Erythroblast (primary cell): ENCODE data around the gene GCK.

ENCODE experiments used
- DNase-seq, 2 experiments: peaks; one replicate each; lab custom pipeline; 2025; lab: John Stamatoyannopoulos, UW
- GATA1 ChIP-seq: IDR thresholded peaks from 2 replicates; pipeline ENCODE4 v1.6.1; 2011; ENCODE audit warnings: low read depth, mild to moderate bottlenecking, control low read depth, low read length, moderate library complexity
- POLR2A ChIP-seq: IDR thresholded peaks from 2 replicates; pipeline ENCODE4 v1.6.1; 2011; ENCODE audit warnings: mild to moderate bottlenecking, low read length

GCK gene

DNA sequence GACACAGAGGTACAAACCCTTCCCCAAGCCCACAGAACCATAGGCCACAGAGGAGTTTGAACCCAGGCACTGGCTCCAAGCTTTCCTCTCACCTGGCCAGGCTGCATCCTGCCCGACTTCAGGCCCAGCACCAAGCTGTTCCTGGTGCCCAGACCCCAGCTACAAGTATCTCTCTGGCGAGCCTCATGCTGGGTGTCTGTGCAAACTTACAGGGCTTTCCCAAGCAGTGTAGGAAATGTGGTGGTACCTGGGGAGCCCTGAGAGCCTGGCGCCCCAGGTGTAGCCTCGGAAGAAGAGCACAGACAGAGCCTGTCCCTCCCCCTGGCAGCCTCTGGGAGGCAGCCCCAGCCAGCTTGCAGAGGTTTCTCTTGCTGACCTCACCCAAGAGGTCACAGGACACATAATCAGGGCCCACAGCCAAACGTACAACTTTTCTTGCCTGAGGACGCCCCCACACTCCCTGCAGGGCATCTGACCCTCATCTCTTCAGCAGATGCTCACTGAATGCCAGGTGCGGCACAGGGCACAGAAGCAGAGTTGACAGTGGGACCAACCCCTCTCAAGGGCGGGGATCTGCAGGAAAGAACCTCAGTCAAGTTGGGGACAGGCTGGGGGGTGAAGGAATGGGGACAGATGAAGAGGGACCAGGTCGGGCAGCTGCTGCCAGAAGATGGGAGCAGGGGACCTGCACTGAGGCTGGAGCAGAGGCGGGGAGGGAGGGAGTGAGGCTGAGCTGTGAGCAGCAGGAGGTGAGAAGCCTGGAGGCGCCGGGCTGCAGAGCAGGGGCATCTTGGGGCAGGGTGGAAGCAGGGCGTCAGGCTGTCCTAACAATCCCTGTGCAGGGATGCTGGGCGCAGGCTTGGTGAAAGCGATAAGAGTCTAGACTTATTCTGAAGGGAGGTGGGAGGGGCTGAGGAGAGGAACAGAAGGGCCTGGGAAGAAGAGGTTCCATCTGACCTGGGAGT lies 31.8 kb downstream of the GCK start:
- DNase-seq, result no peak
- TF ChIP-seq POLR2A, result no peak
- no peak for TF ChIP-seq GATA1

DNA sequence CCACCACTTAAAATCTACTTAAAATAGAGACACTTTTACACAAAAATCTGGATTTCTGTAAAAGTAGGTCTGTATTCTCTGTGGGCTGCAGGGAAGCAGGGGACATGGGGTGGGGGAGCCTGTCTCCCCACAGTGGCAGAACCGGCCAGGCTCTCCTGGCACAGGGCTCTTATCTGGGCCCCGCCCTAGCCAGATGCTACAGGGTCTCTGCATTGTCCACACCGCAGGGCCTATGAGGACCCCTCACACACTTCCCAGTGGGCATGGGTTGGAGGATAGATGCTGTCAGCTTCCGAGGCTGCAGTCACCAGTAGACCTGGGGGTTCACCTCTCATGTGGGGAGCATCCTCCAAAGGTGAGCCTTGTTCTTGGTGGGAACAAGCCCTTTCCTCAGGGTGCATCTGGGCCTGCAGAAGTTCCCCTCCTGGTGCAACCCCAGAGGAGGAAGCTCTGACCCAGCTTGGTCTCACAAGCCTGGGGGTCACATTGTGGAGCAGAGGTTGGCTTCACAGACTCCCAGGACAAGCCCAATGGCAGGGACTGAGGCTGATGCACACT lies 32.7 kb downstream of the GCK start:
- DNase-seq, result no peak
- TF ChIP-seq GATA1, result no peak
- TF ChIP-seq POLR2A, result no peak

DNA sequence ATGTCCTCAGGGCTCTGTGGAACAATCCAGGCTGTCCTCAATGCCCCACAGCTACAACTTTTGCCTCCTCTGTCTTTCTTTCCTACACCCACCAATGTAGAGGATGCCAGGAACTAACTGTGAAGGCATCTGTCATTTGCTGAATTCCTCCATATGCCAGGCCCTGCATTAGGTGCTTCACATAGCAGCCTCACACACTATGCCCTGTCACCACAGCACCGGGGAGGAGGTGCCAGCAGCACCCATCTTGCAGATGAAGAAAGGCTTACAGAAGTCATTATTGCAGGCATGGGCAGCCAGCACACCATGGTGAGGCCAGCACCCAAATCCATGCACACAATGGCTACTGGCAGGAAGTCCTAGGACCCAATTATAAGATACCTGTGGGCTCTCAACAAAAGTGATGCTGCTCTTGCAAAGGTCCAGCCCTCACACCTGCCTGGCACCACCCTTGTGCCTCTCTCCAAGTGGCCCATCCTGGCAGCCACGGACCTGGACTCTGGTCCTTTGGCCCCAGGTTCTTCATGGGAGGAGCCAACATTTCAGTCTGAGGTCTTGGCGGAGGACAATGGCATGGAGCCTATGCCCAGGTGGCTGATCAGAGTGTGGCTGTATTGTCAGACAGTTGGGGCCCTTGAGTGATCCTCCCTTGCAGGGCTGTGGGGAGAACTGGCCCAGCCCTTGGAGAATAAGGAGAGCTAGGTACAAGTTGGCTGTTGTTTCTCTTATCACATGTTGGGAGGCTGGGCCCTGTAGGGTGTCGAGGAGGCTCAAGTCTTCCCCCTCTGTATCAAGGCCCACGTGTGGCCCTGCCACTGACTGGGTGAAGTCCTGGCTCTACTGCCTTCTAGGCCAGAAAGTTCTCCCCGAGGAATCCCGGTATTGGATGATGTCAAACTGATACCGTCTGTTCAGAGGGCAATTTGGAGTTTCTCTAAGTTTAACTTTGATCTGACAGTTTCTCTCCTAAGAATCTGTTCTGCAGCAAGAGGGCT lies 33.8 kb downstream of the GCK start:
- DNase-seq, result no peak
- TF ChIP-seq POLR2A (no peak), GATA1 (no peak)

- no peak for DNase-seq
- TF ChIP-seq POLR2A (no peak), GATA1 (no peak)
Measured at GRCh38 chr7:44154703-44155102, 34.5 kb downstream of the GCK start.

DNA sequence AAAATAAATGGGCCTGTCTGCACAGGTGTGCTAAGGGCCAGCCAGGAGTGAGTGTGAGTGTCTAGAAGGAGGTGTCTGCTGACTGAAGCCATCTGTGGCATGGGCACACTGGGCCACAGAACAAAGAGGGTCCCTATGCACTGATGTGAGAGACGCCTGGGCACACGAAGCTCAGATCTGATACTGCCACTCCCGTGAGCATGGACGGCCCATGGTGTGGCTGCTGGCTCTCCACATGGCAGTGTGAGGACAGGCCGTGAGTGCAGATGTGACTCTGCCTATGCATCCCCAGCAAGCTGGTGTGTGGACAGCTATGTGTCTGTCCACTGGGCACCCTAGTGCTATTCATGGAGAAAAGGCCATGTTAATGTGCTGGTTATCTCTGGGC lies 35.3 kb downstream of the GCK start:
- no peak for TF ChIP-seq GATA1
- no peak for TF ChIP-seq POLR2A
- no peak for DNase-seq

- TF ChIP-seq POLR2A (no peak), GATA1 (no peak)
- DNase-seq, result no peak
Measured at GRCh38 chr7:44152971-44153947, 36.0 kb downstream of the GCK start.

DNA sequence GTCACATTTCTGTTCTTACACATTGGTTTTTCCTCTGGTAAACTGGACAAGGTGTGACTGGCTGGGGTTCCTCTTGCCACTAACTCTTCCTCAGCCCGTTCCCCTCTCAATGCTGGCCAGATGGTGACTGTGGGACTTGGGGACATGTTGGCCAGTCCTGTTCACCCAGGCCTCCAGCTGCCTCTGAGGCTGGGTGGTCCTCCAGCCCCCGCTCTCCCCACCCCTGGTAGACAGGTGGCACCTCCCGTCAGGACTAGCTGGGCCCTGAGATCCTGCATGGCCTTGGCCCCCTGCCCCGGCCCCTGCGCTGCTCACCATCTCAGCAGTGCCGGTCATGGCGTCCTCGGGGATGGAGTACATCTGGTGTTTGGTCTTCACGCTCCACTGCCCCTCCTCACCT lies 37.3 kb downstream of the GCK start:
- no peak for DNase-seq
- TF ChIP-seq POLR2A (no peak), GATA1 (no peak)

DNA sequence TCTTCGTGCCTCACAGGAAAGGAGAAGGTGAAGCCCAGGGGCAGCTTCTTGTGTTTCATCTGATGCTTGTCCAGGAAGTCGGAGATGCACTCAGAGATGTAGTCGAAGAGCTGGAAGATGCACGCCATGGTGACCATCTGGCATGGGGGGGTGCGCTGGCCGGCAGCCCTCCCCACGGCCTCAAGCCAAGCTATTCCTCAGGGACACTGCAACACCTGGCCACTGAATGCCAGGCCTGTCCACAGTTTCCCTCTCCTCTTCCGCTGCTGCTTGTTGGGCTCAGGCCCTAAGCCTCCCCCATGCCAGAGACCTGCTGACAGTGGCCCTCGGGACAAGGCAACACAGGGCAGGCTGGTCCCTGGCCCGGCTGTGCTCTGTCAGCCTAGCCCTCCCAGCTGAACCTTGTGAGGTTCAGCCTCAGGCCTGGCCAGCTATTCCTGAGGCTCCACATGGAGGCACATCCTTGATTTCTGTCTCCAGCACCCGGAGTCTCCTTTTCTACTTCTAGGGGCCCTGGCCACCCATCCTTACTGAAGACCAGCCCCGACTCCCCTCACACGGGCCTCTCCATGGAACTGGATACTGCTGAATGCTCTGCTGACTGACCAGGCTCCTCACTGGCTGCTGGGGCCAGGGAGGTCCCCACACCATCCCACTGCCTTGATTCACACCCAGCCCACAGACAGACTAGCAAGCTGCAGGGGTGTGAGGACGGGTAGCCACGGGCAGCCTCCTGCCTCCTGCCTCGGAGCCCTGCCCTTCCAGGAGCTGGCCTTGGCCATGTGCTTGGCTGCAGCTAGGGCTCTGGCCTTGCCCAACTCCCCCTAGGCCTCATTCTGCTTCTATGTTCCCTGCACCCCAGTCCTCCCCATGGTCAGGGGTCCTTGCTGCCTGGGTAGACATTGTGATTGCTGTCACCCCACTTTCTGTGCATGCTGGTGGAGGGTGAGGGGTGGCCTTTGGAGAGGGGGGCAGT lies 38.0 kb downstream of the GCK start:
- DNase-seq, result no peak
- TF ChIP-seq POLR2A, result no peak
- no peak for TF ChIP-seq GATA1

DNA sequence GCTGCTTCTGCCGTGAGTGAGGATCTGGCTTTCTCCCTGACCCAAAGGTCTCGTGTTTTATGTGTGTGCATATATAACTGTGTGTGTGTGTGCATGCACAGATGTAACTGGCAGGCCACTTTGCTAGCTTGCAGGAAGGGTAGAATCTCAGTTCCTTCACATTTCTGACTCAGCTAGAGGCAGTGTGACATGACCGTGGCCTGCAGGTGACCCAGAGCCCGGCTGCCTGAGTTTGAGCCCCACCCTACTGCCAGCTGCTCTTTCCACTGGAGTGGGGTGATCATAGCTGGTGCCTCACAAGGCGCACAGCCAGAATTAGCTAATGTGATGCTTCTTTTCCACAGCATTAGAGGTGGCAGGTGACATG lies 38.8 kb downstream of the GCK start:
- no peak for DNase-seq
- TF ChIP-seq POLR2A, result no peak
- no peak for TF ChIP-seq GATA1

GRCh38 chr7:44149571-44150465 lies 39.4 kb downstream of the GCK start:
- DNase-seq, result no peak
- TF ChIP-seq GATA1 (no peak), POLR2A (no peak)
